Measurements from ENCODE around the gene DCLRE1B. TPM values are rescaled to one million over a fixed set of nuclear protein-coding genes. Genes with fewer than 3 reads are reported as not detected.

DCLRE1B gene
- total RNA-seq, 2 experiments from 2014 or later, result 33.2 to 33.9 TPM

DNA sequence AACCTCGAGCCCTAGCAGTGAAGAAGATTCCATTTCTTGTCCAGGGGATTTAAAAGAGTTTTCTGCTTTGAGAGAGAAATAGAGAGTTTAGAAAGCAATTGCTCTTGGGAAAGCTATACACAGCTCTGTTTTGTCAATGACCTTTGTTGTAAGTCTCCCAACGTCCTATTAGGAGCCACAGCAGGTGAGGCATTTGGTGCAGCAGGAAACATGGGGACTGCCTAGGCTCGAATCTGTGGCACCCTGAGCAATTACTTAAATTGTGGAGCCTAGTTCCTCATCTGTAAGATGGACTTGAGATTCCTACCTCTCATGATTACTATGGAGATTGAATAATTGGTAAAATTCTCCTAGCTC is 8.2 kb downstream of the DCLRE1B start:
- POLR2A ChIA-PET, result no interaction called here
- CTCF ChIA-PET, result no interaction called here

DNA sequence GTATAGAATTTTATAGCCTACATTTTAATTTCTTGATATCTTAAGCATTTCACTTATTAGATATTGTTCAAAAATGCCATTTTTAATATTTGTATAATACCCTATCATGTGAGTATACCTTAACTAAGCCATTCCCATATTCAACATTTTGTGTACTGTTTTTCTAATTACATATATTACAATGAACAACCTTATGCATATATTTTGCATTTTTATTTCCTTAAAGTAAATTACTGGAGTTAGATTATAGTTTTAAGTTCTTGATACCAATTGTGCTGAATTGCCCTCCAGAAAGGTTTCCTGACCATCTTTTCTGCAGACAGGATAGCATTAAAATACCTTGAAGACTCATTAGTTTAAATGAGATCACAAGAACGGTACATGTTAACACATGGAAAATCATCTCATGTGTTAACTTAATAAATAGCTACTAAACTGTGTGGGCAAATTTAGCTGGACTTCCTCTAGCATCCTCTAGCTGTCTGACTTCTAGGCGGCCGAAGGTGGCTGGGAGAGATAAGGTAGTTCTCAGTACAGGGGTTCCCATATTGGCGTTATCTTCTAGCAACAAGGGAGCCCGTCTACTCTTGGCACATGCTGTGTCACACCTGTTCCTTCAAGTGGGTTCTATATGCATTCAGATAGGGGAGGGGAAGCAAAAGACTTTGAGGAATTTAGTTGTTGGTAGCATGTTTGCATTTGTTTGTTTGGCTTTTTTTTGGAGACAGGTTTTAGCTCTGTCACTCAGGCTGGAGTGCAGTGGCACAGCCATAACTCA is 8.9 kb downstream of the DCLRE1B start:
- POLR2A ChIA-PET, result no interaction called here
- CTCF ChIA-PET, result interaction anchor here (0.7 kb wide), 1 partner anchor 133 kb away, joined by 4 read pairs; no protein-coding TSS in a partner anchor

DNA sequence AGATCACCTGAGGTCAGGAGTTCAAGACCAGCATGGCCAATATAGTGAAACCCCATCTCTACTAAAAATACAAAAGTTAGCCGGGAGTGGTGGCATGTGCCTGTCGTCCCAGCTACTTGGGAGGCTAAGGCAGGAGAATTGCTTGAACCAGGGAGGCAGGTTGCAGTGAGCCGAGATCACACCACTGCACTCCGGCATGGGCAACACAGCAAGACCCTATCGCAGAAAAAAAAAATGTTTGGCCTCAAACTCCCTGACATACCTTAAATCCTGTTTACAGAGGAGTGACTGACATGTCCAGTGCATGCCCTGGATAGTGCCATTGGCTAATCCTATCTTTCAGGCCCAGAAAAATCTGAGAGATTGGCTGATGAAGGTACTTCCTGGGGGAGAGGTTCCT is 11.8 kb downstream of the DCLRE1B start:
- ChIA-PET POLR2A (interaction anchor here (0.5 kb wide), 1 partner anchor 11 kb away, joined by 8 read pairs; no protein-coding TSS in a partner anchor), CTCF (no interaction called here)

DNA sequence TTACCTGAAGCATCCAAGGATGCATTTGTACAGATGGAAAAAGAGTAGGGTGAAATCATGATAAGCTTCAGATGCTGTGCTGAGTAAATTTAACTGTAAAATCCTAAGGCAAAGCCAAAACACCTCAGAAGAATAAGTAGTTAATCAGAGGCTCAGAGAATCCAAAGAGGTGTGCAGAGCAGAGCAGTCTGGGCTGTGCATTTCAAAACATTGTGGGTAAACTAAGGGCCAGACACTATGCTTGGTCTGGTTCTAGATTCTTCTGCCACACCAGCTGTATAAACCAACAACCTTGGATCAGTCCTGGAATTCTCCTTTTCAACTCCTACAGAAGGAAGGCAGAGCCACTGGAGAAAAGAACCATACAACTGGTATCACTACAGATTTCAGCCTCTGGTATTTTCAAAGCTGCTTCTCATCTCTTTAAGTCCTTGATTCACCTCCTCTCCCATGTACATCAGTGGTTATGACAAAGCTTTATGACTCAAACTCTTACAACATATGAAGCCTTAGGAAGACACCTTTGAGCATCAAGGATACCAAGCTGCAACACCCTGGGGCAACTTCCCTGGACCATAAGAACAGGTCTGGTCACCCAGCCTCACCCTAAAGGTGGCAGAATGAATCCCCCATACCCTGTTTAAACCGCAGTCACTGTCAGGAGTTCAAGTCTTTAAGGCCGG is 12.4 kb downstream of the DCLRE1B start:
- POLR2A ChIA-PET, result interaction anchor here (0.5 kb wide), 1 partner anchor 12 kb away, joined by 8 read pairs; no protein-coding TSS in a partner anchor
- CTCF ChIA-PET, result no interaction called here

DNA sequence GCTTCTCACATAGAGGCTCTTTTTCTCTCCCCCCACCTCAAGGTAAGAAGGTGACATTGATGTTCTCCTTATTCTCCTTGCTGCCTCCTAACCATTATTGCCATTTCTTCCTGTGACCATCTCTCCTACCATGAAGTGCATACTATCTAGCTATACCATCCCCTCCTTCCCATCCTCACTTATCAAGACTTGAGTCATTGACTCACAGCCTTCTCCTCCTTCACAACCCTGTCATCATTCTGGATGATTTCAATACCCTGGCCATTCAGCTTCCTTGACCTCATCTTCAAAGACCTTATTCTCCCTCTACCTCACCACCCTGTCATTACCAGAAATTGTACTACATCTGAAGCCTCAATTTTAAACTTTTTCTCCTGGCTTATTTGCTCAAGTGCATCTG is 13.1 kb downstream of the DCLRE1B start:
- ChIA-PET CTCF (no interaction called here), POLR2A (no interaction called here)

DNA sequence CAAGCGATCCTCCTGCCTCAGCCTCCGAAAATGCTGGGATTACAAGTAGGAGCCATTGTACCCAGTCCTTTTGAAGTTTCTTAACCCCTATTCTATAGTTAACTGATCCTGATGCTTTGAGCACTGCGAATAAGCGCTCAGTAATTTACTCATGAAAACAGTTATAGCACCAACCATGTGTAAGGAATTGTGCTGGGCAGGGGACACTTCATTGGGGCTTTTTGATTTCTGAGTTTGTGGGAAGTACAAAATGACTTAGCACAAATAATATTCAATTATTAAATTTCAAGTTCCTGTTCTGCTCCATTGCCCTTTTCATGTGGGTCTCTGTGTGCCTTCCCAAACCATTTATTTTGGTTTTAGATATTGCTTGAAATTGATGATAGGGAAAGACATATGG is 17.8 kb downstream of the DCLRE1B start:
- CTCF ChIA-PET, result no interaction called here

DNA sequence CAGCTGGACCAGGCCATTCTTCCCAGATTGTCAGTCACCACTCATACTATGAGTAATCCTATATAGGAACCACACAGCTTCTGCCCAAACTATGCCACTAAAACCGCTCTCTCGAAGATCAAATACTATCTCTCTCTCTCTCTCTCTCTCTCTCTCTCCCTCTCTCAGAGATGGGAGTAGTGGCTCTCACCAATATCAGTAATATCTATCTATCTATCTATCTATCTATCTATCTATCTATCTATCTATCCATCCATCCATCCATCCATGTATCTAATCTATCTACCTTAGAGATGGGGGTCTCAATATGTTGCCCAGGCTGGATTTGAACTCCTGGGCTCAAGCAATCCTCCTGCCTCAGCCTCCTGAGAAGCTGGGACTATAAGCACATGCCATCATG is 19.3 kb downstream of the DCLRE1B start:
- ChIA-PET CTCF (no interaction called here), POLR2A (interaction anchor here (0.7 kb wide), 2 partner anchors 58 to 736 kb away, joined by 3 read pairs; no protein-coding TSS in a partner anchor)

More for the DNA sequence above, 17.8 kb downstream of the DCLRE1B start:
- POLR2A ChIA-PET, result no interaction called here

DNA sequence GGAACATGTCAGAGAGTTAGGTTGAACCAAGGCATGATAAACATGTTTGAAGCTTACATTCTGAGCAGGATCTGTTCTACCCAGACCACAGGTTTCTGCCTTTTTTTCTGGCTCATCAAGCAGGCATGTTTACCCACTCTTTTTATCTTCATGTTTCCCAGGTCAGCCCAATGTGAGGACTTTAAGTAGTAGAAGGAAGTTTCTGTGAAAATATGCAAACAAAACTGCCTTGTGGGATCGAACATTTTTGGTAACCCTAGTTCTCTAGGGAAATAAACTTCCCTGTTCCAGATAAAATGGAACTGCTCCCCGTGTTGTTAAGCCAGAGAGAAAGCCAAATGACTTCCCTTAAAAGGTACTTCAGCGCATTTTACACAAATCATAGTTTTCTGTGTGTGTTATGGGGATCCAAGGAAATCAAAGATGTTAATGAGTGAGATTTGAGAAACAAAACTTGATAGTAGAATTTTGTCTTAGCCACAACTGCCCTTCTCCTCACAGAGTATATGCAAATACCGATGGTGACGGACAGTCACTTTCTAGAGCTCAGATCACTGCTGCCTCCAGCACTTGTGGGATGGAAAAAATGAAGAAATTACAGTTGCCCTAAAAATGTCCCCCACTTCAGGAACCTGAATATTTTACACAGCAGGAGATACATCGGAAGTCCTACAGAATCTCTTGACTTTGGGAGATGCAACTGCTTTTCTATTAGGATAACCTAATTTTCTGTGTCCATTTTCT is 23.2 kb downstream of the DCLRE1B start:
- ChIA-PET CTCF (interaction anchor here (1.8 to 3.2 kb wide), 3 partner anchors 22 to 93 kb away, joined by 7 to 31 read pairs (median 16); partner anchors contain the start of genes AP4B1 and DCLRE1B), POLR2A (interaction anchor here (0.6 to 3.9 kb wide), 2 partner anchors 23 to 143 kb away, joined by 3 to 61 read pairs; partner anchors contain the start of genes AP4B1 and DCLRE1B)

DNA sequence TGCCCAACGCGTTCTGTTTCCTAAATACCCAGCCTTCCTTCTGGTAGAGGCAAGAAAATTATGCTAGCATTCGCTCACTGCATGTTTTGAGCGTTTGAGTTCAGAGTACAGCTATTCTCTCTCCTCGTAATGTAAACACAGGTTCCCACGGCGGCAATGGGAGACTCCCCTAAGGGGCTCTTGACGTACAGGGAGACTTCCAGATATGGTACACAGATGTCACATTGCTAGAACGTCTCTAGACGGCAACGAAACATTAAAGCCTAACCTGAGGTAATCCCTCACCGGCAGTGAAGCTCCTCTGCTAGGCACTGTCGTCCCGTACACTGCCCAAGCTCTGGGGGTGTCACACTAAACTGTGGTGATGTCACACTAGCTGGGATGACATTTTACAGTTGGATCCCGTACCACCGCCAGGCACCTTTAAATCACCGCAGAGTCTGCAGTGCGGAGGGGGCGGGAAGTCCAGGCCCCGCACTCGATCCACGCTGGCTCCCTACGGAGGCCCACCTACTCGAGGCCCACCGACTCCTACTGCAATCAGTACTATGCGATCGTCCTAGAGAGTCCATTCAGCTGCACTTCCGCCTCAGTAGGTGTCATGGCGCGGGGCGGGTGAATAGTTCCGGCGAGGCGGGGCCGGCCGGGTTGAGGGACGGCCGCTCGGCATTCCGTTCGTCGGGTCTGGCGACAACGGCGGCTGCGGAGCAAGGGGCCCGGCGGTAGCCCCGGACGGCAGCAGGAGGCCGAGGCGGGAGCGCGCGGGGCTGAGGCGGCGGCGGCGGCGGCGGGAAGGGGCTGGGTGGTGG is 24.0 kb downstream of the DCLRE1B start, which contains the start of gene HIPK1:
Gene HIPK1 (plus strand): TSS at position 384 of the 809 bp plus-strand sequence.
- ChIA-PET CTCF (interaction anchor here (0.6 to 3.2 kb wide), 6 partner anchors 20 to 93 kb away, joined by 3 to 31 read pairs (median 6); partner anchors contain the start of genes AP4B1 and DCLRE1B), POLR2A (interaction anchor here (0.6 to 3.9 kb wide), 4 partner anchors 18 to 737 kb away, joined by 4 to 61 read pairs (median 15); partner anchors contain the start of genes AP4B1 and DCLRE1B)

DNA sequence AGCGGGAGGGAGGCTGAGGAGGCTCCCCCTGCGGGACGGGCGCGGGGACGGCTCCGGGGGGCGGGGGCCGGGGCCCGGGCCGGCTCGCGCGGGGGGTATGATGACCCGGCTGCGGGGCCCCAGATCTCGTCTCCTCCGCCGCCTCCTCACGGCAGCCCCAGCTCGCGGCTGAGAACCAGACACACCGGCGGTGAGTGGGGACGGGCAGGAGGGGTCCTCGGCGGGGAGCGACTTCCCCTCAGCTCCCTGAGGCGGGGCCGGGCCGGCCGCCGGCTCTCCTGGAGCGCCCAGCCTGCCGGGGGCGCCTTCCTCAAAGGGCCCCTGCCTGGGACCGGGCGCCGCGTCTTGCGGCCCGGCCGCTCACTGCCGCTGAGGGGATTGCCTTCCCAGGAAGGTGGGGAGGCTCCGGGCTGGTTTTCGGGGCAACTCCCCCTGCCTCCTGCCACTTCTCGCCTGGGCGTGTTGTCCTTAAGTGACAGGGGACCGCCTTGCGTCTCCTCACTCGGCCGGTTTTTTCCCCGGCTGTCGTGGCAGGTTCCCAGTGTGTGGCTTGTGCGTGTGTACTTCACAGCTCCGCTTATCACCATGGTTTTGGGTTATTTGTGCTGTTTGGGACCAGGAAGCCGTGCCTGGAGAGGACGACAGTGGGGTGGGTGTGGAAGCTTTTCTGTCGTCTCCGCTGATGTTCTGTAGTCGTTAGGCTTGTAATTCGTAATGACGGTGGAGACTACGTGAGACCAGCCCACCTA is 24.8 kb downstream of the DCLRE1B start:
- POLR2A ChIA-PET, result interaction anchor here (0.6 to 3.9 kb wide), 8 partner anchors 10 to 736 kb away, joined by 3 to 61 read pairs (median 10); partner anchors contain the start of genes AP4B1, DCLRE1B, PHTF1 and RSBN1
- CTCF ChIA-PET, result interaction anchor here (0.6 to 3.2 kb wide), 7 partner anchors 19 to 118 kb away, joined by 3 to 31 read pairs (median 4); partner anchors contain the start of genes AP4B1, DCLRE1B and RSBN1

DNA sequence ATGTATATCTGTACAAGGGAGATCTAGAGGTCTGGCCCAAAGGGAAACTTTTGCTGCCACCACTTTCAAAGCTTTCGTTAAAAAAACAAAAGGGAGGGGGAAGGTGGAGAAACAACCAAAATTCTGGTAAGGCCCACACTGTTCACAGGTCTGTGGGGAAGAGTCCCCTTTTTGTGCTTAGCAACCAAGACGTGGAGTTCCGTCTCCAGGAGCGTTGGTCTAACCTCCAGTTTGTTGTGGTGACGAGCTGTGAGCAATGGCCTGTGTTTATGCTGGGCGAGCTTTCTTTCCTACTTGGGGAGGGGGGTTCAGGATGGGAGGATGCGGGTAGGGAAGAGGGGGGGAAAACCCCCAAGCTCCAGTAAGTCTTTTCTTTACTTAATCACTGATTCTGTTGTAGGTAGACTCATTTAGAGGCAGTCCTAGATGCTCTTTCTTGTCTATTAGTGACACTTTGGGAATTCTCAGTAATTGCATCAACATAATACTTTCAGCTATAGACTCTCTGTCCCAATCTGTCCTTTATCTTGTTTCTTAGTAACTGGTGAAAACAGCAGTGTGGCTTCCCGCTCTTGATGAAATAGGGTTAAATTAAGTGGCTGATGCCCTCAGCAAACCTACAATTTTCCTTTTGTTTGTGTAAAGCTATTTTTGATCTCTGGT is 25.5 kb downstream of the DCLRE1B start:
- POLR2A ChIA-PET, result interaction anchor here (0.6 to 3.9 kb wide), 9 partner anchors 10 to 171 kb away, joined by 3 to 61 read pairs (median 8); partner anchors contain the start of genes AP4B1, DCLRE1B, PHTF1 and RSBN1
- CTCF ChIA-PET, result interaction anchor here (0.6 to 3.2 kb wide), 9 partner anchors 11 to 352 kb away, joined by 3 to 31 read pairs (median 4); partner anchors contain the start of genes AP4B1, DCLRE1B and RSBN1

DNA sequence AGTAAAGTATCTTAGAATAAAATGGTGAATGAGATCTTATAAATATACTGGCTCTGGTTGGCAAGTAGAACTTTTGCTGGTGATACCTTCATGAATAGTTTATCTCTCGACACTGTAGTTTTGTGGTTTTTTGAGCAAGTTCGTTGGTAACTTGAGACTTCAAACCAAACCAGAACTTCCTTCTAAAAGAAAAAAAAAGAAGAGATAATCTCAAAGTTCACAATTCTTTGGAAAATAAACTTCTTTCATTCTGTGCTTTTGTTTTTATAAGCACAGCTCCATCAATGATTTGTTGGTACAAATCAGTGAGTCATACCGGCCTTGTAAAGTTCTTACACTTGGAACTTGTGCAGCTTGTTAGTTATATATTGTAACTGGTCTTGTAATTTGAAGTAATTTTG is 26.3 kb downstream of the DCLRE1B start:
- ChIA-PET CTCF (interaction anchor here (0.7 to 1.7 kb wide), 6 partner anchors 10 to 351 kb away, joined by 3 to 5 read pairs (median 4); no protein-coding TSS in a partner anchor), POLR2A (interaction anchor here (1.4 to 3.9 kb wide), 4 partner anchors 9 to 119 kb away, joined by 6 to 61 read pairs (median 14); partner anchors contain the start of genes AP4B1, DCLRE1B and RSBN1)

DNA sequence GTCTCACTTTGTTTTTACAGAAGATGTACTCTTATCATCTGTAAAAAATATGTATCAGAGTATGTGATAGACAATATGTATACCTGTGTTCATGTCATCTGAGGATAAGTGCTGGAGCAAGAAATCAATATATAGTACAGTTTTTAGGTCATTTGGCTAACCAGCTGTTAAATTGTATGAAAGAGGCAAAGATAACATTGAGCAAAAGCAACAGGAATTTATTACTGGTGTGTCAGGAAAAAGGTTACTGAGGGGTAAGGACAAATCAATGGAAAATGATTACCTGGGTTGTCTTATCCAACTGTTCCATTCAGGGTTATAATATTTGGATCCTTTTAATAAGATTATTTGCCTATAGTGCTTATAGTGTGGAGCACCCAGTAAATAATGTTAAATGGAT is 28.9 kb downstream of the DCLRE1B start:
- ChIA-PET CTCF (no interaction called here), POLR2A (interaction anchor here (0.7 kb wide), 1 partner anchor 141 kb away, joined by 3 read pairs; no protein-coding TSS in a partner anchor)

DNA sequence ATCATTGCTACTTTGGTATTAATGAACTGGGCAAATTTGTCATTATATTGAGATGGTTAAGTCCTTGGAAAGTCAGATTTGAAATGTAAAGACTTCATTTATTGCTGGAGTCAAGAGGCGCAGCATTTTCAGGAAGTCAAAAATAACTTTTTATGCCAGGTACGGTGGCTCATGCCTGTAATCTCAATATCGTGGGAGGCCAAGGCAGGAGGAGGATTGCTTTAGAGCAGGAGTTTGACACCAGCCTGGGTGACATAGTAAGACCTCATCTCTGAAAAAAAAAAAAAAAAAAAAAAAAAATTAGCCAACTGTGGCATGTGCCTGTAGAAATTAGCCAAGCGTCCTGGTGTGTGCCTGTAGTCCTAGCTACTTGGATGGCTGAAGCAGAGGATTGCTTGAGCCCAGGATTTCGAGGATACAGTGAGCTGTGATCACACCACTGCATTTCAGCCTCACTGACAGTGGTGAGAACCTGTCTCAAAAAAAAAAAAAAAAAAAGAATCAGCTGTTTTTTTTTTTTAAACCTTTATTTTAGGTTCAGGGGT is 29.5 kb downstream of the DCLRE1B start:
- CTCF ChIA-PET, result no interaction called here
- POLR2A ChIA-PET, result no interaction called here

DNA sequence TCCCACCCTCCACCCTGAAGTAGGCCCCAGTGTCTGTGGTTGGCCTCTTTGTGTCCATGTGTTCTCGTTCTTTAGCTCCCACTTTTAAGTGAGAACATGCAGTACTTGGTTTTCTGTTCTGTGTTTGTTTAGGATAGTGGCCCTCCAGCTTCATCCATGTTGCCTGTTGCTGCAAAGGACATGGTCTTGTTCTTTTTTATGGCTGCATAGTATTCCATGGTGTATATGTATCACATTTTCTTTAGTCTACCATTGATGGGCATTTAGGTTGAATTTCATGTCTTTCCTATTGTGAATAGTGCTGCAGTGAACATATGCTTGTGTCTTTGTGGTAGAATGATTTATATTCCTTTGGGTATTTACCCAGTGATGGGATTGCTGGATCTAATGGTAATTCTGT is 30.1 kb downstream of the DCLRE1B start:
- ChIA-PET CTCF (no interaction called here), POLR2A (interaction anchor here (0.6 to 0.7 kb wide), 2 partner anchors 16 to 55 kb away, joined by 3 to 7 read pairs; no protein-coding TSS in a partner anchor)

DNA sequence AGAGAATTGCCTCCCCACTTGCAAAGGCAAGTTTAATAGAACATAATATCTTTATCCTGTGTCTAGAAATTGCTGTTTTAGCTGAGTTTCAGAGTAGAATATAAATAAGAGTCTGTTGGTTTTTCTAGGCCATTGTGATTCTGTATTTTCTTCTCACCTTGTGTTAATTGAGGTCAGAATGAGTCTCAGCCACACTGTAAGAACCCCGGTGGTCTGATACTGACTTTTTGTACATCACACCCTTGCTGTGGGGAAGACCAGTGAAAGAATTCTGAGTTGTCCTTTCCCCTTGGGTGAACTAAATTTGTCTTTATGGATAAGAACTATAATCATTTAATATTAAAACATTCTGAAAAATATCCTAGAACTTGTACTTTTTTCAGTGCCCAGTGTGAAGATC is 30.8 kb downstream of the DCLRE1B start:
- ChIA-PET CTCF (no interaction called here), POLR2A (interaction anchor here (0.7 kb wide), 1 partner anchor 55 kb away, joined by 3 read pairs; no protein-coding TSS in a partner anchor)

DNA sequence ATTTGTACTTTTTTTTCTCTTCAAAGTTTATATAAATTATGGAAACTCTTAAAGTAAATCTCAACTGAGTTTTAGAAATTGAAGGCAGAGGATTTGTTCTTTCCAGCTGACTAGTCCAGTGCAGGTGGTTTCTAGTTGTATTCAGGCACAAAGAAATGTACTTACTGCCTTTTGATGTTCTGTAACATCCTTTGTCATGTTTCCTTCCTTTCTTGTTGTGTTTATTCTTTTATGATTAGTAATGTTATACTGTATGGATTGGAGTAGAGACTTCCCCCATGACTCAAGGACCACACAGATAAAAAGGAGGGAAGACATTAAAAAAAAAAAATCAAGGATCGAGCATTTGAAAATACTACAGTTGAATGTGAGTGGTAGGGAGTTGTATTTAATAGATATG is 32.0 kb downstream of the DCLRE1B start:
- CTCF ChIA-PET, result no interaction called here

More for the DNA sequence above, 32.0 kb downstream of the DCLRE1B start:
- POLR2A ChIA-PET, result no interaction called here

Measured in activated CD8-positive, alpha-beta memory T cell treated with anti-CD3 and anti-CD28 coated beads for 36 hours (primary cell).